Activated T-cell treated with anti-CD3 and anti-CD28 coated beads, Interleukin-2, amount 50 U/mL, for 48 hours (primary cell): Measurements from ENCODE around the gene C12orf57.

Source experiments
- DNase-seq, 2 experiments: peaks; one replicate each; pipeline ENCODE4 v3.0.0-alpha.2; 2020

C12orf57 gene

DNA sequence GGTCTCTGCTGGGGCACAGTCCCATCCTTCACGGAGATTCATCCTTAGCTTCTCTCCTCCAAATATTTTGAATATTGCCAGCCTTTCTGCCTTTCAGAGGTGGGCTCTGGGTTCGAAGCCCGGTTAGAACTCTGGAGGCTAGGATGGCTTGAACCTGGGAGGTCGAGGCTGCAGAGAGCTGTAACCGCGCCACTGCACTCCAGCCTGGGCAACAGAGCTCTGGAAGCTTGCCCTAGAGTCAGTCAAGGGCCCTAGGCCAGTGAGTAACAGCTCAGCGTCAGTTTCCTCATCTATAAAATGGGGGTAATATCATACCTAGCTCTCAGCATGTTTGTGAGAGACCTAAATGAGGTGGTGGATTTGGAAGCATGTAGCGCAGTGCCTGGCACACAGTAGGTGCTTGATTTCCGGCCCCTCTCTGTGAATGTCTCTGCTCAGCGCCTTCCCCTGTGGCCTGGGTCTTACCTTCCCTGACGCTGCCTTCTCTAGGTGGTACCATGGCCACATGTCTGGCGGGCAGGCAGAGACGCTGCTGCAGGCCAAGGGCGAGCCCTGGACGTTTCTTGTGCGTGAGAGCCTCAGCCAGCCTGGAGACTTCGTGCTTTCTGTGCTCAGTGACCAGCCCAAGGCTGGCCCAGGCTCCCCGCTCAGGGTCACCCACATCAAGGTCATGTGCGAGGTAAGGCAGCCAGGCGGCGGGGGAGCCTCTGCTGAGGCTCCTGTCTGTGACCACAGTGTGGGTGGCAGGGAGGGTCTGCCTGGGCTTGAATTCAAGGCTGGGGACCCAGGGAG, 10.7 kb downstream of the C12orf57 start:
- peak in 1 of 2 experiments; percentile 52 for DNase-seq

DNA sequence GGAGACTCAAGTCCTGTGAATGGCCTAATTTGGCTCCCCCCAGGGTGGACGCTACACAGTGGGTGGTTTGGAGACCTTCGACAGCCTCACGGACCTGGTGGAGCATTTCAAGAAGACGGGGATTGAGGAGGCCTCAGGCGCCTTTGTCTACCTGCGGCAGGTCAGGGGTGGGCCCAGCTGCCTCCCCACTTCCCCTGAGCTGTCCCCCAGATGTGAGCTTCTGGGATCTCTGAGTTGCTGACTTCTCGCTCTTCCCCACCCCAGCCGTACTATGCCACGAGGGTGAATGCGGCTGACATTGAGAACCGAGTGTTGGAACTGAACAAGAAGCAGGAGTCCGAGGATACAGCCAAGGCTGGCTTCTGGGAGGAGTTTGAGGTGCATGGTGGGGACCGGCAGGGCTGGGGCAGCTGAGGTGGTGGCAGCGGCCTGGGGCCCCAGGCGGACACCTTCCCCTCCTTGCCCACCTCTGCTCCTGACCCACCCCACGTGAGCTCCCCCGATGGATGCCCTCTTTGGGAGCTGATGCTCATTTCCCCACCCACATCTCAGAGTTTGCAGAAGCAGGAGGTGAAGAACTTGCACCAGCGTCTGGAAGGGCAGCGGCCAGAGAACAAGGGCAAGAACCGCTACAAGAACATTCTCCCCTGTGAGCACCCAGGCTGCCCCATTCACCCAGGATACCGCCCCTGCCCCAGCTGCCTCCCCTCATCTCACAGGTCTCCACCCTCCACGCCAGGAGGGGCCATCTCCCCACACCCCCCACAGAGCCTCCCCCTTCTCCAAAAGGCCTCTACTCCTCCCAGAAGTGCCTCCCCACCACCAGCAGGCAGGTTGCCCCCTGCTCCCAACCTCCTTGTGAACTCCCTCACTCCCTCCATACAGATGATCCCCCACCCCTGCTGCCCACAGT, 11.5 kb downstream of the C12orf57 start:
- peak in 1 of 2 experiments; percentile 50 for DNase-seq

DNA sequence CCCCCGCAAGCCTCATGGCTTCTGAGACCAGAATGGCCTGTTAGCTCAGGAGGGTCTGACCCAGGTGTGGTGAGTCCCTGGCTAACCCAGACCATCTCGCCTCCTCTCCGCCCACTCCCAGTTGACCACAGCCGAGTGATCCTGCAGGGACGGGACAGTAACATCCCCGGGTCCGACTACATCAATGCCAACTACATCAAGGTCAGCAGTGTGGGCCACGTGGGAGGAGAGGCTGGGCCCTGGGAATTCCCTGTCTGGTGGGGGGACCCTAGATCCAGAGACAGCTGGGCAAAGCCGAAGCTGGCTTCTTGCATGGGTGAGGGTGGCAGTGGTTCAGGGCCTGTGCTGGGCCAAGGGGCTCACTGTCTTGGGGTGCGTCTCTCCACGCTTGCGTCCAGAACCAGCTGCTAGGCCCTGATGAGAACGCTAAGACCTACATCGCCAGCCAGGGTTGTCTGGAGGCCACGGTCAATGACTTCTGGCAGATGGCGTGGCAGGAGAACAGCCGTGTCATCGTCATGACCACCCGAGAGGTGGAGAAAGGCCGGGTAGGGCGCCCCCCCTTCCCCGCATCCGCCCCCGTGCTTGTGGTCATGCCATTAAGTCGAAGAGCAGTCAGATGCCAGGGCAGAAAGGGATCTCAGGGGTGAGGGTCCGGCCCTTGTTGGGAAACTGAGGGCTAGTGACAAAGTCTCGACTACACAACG, 12.4 kb downstream of the C12orf57 start:
- DNase-seq = peak in 1 of 2 experiments; percentile 57

DNA sequence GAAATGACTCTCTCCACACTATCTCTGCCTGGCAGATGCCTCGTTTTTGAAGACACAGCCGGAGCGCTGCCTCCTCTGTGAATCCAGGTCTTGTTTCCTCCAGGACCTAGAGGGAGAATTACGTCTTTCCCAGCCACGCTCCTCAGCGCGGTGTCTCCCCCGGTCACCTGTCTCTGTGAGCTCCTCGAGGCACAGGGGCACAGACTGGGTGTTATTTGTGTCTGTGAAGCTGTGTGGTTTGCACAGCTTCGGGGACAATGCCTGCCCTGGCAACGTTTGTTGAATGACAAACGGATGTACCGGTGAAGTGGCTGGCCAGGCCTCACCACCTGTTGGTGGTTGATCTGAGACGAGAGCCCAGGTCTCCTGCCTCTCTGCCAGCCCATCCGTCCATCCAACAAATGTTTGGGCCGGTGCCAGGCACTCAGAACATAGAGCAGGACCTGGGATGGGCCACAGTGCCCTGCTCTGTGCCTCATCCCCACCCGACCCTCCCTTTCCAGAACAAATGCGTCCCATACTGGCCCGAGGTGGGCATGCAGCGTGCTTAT, 13.4 kb downstream of the C12orf57 start:
- no peak for DNase-seq

DNA sequence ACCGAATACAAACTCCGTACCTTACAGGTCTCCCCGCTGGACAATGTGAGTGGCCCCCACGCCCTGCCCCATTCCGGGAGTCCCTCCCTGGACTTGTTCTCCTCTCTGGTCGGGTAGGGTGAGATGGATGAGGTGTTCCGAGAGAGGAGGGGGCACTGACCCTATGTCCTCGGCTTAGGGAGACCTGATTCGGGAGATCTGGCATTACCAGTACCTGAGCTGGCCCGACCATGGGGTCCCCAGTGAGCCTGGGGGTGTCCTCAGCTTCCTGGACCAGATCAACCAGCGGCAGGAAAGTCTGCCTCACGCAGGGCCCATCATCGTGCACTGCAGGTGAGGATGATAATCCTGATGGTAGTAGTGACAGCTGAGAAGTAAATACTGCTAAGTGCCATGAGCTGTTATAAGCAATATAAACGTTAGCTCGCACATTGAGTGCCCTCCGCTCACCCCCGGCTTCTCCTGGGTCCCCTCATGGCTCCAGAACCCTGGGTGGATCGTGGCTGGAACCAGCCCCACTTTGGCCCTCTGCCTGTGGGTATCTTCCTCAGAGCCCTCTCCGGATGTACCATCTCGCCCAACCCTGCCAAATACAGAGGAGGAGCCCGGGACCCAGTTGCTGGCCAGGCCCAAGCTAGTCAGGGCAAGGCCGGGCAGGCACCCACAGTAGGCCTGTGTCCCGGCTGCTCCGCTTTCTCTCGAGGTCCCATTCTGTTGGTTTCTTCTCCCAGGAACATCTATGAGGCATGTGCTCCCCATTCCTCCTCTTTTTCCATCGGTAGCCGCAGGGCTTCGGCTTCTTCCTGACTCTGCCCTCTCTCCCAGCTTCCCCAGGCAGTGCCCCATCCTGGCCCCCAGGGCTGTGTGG, 14.2 kb downstream of the C12orf57 start:
- peak in 1 of 2 experiments; percentile 50 for DNase-seq

DNA sequence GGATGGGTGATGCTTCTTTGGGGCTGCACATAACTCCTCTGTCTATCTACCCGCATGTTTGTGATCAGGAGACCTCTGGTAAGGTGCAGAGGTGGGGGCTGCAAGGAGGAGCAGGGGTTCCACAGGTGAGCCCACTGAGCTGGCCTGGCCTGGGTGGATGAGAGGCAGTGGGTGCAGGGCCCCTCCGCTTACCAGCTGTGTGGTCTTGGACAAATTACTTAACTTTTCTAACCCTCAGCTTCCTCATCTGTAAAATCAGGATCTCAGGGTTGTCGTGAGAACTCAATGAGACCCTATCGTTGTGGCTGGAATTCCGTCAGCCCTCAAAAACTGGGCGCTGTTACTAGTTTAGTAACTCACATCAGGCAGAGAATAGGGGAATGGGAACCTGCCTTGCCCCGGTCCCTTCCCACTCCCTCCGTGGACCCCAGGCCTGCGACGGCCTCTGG, 14.8 kb downstream of the C12orf57 start:
- peak in 1 of 2 experiments; percentile 50 for DNase-seq

DNA sequence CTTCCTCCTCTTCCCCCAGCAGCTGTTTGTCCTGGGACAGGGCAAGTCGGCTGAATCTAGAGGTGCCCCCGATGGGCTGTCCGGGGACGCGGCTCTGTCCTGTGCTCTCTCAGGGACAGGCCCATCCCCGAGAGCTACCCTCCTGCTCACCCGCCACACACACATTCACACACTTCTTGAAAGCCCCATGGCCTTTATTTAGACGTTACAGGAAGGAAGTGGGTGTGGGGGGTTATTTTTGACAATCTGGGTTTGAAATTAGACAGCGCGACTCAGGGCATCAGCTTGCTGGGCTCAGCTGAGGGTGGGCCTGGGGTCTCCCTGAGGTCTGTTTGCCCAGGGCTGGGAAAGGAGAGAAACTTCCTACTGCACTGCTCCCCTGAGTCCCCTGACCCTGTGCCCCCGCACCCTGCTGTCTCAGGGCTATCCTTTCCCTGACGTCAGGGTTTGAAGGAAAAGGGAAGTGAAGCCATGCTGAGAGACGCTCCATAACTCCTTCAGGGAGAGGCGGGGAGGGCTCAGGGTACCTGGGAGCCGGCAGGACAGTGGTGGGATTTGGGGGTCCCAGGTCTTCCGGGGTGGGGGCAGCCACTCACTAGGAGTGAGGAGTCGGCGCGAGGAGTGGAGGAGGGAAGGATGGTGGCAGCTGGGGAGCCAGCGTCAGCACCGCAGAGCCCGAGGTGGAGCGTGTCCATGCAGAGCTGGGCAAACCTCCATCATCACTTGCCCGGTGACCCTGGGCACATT, 15.4 kb downstream of the C12orf57 start:
- peak; percentile 76 to 77 for DNase-seq

DNA sequence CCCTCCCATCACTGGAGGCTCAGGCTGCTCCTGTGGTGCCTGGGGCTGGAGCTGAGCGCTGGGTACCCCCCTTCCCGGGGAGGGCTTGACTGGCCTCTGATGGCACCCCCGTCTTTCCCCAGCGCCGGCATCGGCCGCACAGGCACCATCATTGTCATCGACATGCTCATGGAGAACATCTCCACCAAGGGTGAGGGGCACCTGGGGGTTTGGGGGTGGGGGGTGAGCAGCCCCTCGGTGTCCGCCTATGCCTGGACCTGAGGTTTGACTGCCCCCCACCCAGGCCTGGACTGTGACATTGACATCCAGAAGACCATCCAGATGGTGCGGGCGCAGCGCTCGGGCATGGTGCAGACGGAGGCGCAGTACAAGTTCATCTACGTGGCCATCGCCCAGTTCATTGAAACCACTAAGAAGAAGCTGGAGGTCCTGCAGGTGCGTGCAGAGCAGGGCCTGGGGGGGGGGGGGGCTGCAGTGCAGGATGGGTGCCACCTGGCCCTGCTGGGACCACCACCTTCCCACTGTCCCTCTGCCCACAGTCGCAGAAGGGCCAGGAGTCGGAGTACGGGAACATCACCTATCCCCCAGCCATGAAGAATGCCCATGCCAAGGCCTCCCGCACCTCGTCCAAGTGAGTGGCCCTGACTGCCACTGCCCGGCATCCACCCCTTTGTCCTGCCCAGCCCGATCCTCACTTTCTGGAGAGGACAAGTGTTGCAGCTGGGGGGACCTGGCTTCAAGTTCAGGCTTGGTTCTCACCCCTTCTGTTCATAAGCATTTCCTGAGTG, 16.2 kb downstream of the C12orf57 start:
- DNase-seq = no peak

DNA sequence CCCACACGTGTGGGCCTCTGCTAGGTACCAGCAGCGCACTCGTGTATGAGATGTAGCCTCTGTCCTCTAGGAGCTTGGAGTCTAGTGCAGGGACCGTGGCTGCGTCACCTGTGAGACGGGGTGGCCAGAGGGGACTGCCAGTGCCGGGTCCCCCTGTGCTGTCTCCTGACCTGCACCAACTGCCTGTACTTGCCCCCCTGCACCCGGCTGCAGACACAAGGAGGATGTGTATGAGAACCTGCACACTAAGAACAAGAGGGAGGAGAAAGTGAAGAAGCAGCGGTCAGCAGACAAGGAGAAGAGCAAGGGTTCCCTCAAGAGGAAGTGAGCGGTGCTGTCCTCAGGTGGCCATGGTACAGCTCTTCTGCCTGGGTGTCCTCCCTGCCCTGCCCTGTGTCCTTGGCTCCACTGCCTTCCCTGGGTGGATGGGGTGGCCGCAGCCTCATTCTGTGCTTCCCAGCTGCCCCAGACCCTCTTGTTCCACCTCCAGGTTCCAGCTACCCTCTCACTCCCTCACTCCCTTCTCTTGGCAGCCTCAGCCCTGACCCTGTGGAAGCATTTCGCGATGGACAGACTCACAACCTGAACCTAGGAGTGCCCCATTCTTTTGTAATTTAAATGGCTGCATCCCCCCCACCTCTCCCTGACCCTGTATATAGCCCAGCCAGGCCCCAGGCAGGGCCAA, 16.9 kb downstream of the C12orf57 start:
- peak; percentile 56 to 67 for DNase-seq

DNA sequence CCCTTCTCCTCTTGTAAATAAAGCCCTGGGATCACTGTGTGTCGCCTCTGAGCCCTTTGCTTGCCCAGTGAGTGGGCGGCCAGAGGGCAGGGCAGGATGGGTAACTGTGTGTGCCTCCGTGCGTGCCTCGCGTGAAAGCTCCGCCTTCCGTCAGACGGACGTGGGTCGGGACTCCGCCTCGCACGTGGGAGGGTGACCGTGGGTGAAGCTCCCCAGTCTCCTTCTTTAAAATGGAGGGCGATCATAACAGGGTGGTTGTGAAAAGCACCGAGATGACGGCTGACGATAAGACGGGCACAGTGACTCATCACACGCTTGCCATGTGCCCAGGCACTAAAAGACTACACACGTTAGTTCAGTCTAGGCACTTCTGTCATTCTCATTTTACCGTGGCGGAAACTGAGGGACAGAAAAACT, 17.5 kb downstream of the C12orf57 start:
- DNase-seq = peak; percentile 96

DNA sequence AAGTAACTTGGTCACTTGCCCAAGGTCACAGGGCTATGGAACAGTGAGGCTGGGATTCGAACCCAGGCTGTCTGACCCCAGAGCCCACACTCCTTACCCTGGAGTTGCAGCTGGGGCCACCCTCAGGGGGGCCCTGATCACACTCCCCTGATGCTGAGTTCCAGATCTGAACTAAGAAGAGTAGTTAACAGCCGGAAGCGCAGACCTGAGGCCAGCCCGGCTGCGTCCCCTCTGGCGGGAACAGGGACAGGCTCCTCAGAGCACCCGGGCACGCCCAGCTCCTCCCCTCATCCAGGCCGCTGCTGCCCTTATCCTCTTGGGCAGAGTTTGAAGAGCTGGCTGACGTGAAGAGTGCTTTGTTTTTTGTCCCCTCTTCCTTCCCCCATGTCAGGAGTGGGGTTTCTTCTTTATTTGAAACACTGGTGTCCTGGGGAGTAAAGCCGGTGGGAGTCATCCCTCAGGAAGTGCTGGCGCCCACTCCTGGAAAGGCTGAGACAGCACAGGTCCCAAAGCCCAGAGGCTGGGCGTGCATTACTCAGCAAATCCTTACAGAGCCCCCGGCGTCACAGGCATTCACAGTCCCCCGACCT, 18.0 kb downstream of the C12orf57 start:
- peak in 1 of 2 experiments; percentile 81 for DNase-seq

DNA sequence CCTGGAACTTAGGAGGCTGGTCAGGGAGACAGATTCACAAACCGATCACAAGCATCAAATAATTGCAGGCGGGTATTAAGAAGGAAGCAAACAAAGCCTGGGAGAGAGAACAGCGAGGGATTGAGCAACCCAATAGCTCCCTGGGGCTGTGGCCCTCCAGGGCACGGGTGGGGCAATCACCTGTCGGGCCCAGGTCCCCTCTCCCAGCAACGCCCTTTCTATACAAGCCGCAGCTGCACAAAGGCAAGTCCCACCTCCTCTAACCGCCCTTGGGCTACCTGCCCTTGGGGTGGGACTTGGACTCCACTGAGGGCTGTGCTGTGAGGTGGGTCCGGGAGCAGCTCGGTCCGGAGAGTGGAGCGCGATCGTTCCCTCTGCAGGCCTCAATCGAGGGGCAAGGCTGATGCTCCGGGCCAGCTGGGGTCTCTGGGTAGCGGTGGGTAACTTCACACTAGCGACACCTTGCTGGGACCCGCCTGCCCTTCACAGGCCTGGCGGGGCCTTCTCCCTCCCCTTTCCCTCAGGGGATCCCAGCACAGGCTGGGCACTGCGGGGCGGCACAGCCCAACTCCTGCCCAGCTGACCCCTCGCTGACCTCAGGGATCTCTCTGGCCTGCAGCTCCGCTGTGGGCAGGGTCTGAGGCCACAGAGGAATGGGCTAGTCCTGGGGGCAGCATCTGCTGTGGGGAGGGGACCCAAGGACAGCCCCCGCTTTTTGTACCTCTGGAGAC, 18.6 kb downstream of the C12orf57 start:
- peak in 1 of 2 experiments; percentile 19 for DNase-seq

DNA sequence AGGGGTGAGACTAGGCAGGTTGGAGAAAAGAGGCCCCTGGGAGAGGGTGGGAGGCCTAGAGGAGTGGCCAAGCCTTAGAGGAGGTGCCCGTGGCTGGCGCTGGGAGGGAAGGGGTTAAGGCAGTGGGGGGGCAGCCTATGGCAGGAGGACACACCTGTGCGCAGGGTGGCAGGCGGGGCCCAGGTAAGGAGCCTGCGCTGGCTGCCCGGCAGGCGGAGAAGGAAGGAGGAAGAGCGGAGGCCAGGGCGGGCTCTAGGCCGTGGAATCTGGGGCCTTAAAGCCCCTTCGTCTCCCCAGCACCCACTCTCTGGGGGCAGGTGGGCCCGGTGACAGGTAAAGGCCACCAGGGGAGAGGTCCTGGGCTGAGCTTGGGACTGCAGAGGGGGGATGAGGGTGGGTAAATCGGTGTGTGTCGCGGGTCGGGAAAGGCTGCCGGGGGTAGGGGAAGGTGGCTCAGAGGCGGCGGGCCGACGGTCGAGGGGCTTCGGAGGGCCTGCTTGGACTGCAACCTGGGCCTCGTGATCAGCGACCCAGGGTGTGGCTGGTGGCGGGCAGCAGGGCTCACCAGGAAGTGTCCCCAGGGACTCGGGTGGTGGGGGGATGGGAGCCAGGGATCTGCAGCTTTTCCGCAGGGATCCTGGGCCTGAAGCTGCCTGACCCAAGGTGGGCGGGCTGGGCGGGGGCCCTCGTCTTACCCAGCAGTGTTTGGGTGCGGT, 19.4 kb downstream of the C12orf57 start:
- DNase-seq = no peak

DNA sequence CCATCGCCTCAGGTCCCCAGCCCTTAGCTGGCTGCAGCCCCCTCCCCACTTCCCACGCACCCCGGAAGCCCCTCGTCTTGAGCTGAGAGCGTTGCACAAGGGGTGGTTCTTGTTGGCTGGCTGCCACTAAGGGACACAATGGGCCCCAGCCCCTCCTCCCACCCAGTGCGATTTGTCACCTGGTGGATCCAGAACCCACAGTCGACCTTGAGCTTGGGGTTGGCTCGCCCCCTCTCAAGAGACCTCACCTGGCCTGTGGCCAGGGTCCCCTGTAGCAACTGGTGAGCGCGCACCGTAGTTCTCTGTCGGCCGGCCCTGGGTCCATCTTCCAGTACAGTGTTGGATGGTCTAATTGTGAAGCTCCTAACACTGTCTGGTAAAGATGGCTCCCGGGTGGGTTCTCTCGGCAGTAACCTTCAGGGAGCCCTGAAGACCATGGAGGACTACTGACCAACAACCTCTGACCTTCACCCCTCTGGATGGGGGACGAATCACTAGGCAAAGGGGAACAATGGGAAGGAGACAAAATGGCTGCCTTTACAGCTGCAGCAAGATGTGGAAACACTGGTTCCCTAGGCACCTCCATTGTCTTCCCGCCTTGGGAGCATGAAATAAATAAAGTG, 20.1 kb downstream of the C12orf57 start:
- DNase-seq = no peak

DNA sequence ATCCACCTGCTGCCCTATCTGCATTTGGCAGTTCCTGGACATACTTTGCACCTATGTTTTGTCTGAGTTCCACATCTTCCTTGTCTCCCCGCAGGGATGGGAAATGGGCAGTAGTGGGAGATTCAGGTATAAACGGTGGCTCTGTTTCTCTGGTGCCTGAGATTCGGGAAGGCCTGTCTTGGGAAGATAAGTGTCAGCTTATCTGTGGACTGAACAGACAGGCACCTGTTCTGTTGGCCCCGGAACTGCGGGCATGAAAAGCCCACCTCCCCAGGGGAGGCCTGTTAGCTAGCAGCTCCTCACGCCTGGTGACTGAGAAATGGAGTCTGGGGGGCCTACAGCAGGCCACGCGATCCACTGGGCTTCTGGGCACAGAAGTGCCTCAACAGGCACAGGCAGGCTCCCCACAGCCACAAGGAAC, 20.8 kb downstream of the C12orf57 start:
- no peak for DNase-seq

DNA sequence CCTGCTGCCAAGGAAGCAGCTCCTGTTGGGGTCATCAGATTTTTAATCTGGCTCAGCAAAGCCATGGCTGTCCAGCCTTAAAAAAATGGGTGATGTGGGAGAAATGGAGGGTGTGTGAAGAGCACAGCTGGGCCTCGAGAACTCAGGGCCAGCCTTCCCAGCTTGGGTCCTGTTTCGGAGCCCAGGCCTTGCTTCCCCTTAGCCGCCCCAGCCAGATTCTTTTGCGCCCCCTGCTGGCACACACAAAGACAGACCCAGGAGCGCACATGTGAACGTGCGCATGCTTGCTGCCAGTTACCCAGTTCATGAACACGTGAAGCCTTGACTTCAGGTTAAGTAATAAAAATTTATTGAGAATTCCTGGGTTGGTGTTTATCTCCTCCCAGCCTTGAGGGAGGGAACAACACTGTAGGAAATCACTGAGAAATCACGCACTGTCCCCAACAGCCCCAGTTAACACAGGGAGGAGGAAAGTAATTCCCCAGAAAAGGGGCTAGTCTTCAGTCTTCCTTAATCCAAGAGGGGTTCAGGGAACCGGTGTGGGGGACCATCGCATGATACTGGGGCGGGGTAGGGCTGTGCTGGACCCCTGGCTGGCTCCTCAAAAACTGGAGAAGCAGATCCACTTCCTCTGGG, 21.3 kb downstream of the C12orf57 start:
- peak; percentile 88 to 90 for DNase-seq

DNA sequence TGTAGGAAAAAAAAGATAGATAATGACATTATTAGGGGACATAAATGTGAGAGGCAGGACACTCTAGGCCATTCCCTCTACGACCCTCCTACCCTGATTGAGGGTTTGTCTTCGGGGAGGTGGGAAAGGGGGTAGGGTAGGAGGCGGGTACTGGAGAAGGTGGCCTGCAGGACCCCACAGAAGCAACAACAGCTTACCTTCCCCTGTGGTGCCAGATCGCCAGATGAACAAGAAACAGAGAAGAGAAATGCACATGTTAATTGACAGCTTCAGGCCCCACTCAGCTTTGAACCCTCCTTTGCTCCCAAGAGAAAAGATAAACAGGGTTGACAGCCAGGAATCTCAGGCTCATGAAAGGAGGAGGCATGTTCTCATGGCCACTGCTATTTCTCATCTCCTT, 21.9 kb downstream of the C12orf57 start:
- peak in 1 of 2 experiments; percentile 28 for DNase-seq
